RCC 7860 (cell line): ENCODE results near the gene SYNJ1.

ENCODE experiments used
- DNase-seq: peaks from one replicate; pipeline ENCODE4 v3.0.0-alpha.2; 2015; ENCODE audit warnings: low spot score
- FAIRE-seq: peaks from 2 replicates; lab custom pipeline; 2012; peaks lifted over from hg19 to GRCh38; lab: Jason Lieb, UNC

SYNJ1 gene

GRCh38 chr21:32735524-32735923 lies 7.7 kb upstream of the SYNJ1 start:
- DNase-seq = no peak
- no peak for FAIRE-seq

GRCh38 chr21:32733990-32734613 lies 6.3 kb upstream of the SYNJ1 start:
- FAIRE-seq = no peak
- no peak for DNase-seq

- no peak for FAIRE-seq
- no peak for DNase-seq
These were observed 5.5 kb upstream of the SYNJ1 start for GRCh38 chr21:32733356-32733755.

- no peak for FAIRE-seq
- DNase-seq = no peak
These were observed 4.7 kb upstream of the SYNJ1 start for GRCh38 chr21:32732544-32732943.

- no peak for FAIRE-seq
These were observed 1.0 kb upstream of the SYNJ1 start for GRCh38 chr21:32728848-32729247.

GRCh38 chr21:32728456-32728839 lies 635 bp upstream of the SYNJ1 start:
- DNase-seq (no peak), FAIRE-seq (no peak)

More at GRCh38 chr21:32728848-32729247, 1.0 kb upstream of the SYNJ1 start:
- no peak for DNase-seq

- FAIRE-seq = no peak
These were observed 750 bp downstream of the SYNJ1 start for GRCh38 chr21:32726839-32727686.

GRCh38 chr21:32719085-32719484 lies 8.7 kb downstream of the SYNJ1 start:
- FAIRE-seq (no peak), DNase-seq (no peak)

More at GRCh38 chr21:32726839-32727686, 750 bp downstream of the SYNJ1 start:
- DNase-seq = no peak

- DNase-seq (peak; percentile 21), FAIRE-seq (peak; percentile 76)
These were observed 9.9 kb downstream of the SYNJ1 start for GRCh38 chr21:32717851-32718316.

- no peak for DNase-seq
- no peak for FAIRE-seq
These were observed 11.3 kb downstream of the SYNJ1 start for GRCh38 chr21:32716486-32716885.

- DNase-seq = no peak
- FAIRE-seq = no peak
These were observed 14.1 kb downstream of the SYNJ1 start for GRCh38 chr21:32713726-32714125.

- no peak for DNase-seq
- no peak for FAIRE-seq
These were observed 15.2 kb downstream of the SYNJ1 start for GRCh38 chr21:32712641-32713040.

- DNase-seq (no peak), FAIRE-seq (no peak)
These were observed 15.8 kb downstream of the SYNJ1 start for GRCh38 chr21:32712043-32712442.

GRCh38 chr21:32710987-32711386 lies 16.8 kb downstream of the SYNJ1 start:
- DNase-seq (no peak), FAIRE-seq (no peak)

- no peak for DNase-seq
- no peak for FAIRE-seq
These were observed 17.6 kb downstream of the SYNJ1 start for GRCh38 chr21:32710069-32710784.

GRCh38 chr21:32708069-32708468 lies 19.7 kb downstream of the SYNJ1 start:
- DNase-seq = no peak
- FAIRE-seq = no peak

- FAIRE-seq (no peak), DNase-seq (no peak)
These were observed 21.9 kb downstream of the SYNJ1 start for GRCh38 chr21:32705901-32706300.

GRCh38 chr21:32705139-32705538 lies 22.7 kb downstream of the SYNJ1 start:
- DNase-seq (no peak), FAIRE-seq (no peak)

GRCh38 chr21:32702702-32703101 lies 25.1 kb downstream of the SYNJ1 start:
- DNase-seq = no peak

GRCh38 chr21:32698971-32699693 lies 28.7 kb downstream of the SYNJ1 start:
- no peak for FAIRE-seq

More at GRCh38 chr21:32702702-32703101, 25.1 kb downstream of the SYNJ1 start:
- FAIRE-seq = no peak

GRCh38 chr21:32698286-32698685 lies 29.5 kb downstream of the SYNJ1 start:
- DNase-seq = no peak
- no peak for FAIRE-seq

More at GRCh38 chr21:32698971-32699693, 28.7 kb downstream of the SYNJ1 start:
- no peak for DNase-seq
